Thymus (tissue), 11 donors: ENCODE results near the gene LARGE1. TPM values are rescaled to one million over a fixed set of nuclear protein-coding genes. Genes with fewer than 3 reads are reported as not detected.
"Not testable (repeated sequence)": the region's sequence is repeated elsewhere in the genome, so short reads cannot be mapped to it uniquely, and the experiment has no call there.

ENCODE experiments used
- DNase-seq, 9 donors: peaks; one replicate each; pipeline ENCODE4 v3.0.0-alpha.2; 2013; ENCODE audit warnings: low spot score in 9 of 9, low read depth in 6 of 9, missing footprints in 1 of 9
- H3K27ac ChIP-seq, 2 donors: one replicate each; pipeline ENCODE4 v1.5.1; 2013; ENCODE audit warnings: control low read depth in 1 of 2, low read depth in 1 of 2, low read length in 1 of 2, mild to moderate bottlenecking in 1 of 2, moderate library complexity in 1 of 2
- H3K27me3 ChIP-seq, 2 donors: one replicate each; pipeline ENCODE4 v1.5.1; 2013; ENCODE audit warnings: low read length in 1 of 2; ENCODE audit not compliant: control insufficient read depth in 2 of 2, insufficient read depth in 1 of 2
- H3K36me3 ChIP-seq, 2 donors: one replicate each; pipeline ENCODE4 v1.5.1; 2013; ENCODE audit warnings: low read length in 1 of 2, mild to moderate bottlenecking in 1 of 2, moderate library complexity in 1 of 2; ENCODE audit not compliant: control insufficient read depth in 2 of 2, insufficient read depth in 2 of 2
- H3K4me1 ChIP-seq, 2 donors: one replicate each; pipeline ENCODE4 v1.5.1; 2013; ENCODE audit warnings: low read length in 2 of 2; ENCODE audit not compliant: control insufficient read depth in 2 of 2, insufficient read depth in 2 of 2
- H3K4me3 ChIP-seq, 2 donors: one replicate each; pipeline ENCODE4 v1.5.1; 2013; ENCODE audit warnings: low read length in 2 of 2, control low read depth in 1 of 2, mild to moderate bottlenecking in 1 of 2
- H3K9me3 ChIP-seq, 2 donors: one replicate each; pipeline ENCODE4 v1.5.1; 2013; ENCODE audit warnings: low read length in 1 of 2, mild to moderate bottlenecking in 1 of 2; ENCODE audit not compliant: control insufficient read depth in 2 of 2, insufficient read depth in 1 of 2
- WGBS: extraction: QIAGEN DNeasy Blood & Tissue Kit; methylation state at CpG from one replicate; pipeline ENCODE4 v1.1.7; 2013; 5-methylcytosine and 5-hydroxymethylcytosine counted together
- polyA plus RNA-seq: library from polyadenylated mRNA; stranded (reverse); fragments of 200-250 nt; gene quantifications from one replicate; pipeline ENCODE4 v1.2.3, GENCODE V29; 2013
- total RNA-seq: library from RNA; stranded (reverse); fragments of 120-200 nt; gene quantifications from one replicate; pipeline ENCODE4 v1.2.4, GENCODE V29; 2013
- donor health status: healthy.

LARGE1 gene
- total and polyA plus RNA-seq, 2 donors, result 1.8 to 3.1 TPM

DNA sequence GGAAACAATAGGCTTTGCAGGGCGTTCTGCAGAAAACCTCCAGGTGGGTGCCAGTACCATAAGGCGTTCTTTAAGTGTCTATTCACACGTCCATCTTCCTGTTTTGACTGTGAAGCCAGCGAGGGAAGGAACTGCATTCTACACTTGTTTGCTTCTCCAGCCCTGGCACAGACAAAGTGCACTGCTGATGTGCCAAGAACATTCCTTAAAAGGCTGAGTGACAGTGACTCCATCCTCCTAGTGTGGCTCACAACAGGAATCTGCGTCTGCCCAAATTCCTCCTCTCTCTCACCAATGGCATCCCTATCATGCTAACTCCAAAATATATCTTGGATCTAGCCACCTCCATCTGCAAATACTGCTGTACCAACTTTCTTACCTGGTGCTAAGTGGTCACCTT lies 454.7 kb downstream of the LARGE1 start:
- Histone ChIP-seq H3K27ac (no peak overlapping the region), H3K4me1 (no peaks in the 10 kb centered on the region), H3K4me3 (no peak overlapping the region), H3K9me3 (no peaks in the 10 kb centered on the region), H3K36me3 (no peaks in the 10 kb centered on the region), H3K27me3 (no peaks in the 10 kb centered on the region)
- WGBS, result 52% methylated on average over 5 of the region's 5 CpGs
- DNase-seq, result no peak

DNA sequence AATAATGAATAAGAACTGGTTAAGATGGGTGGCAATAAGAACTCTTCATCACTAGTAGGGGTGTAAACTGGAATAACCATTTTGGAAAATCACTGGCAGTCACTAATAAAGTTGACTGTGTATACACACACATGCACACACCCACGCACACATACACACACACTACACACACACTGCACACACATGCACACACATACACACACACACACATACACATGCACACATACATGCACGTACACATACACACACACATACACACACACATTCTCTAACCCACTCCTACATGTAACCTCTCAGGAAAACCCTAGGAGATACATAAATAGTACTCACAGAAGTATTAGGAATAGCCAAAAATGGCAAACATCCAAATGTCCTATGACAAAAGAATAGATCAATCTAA lies 455.6 kb downstream of the LARGE1 start:
- no peaks in the 10 kb centered on the region for H3K36me3 ChIP-seq
- H3K27me3 ChIP-seq, result no peaks in the 10 kb centered on the region
- H3K4me3 ChIP-seq, result no peak overlapping the region
- no peak overlapping the region for H3K27ac ChIP-seq
- H3K4me1 ChIP-seq, result no peaks in the 10 kb centered on the region
- no peak for DNase-seq
- no peaks in the 10 kb centered on the region for H3K9me3 ChIP-seq
- 97% methylated on average over 2 of the region's 2 CpGs for WGBS

DNA sequence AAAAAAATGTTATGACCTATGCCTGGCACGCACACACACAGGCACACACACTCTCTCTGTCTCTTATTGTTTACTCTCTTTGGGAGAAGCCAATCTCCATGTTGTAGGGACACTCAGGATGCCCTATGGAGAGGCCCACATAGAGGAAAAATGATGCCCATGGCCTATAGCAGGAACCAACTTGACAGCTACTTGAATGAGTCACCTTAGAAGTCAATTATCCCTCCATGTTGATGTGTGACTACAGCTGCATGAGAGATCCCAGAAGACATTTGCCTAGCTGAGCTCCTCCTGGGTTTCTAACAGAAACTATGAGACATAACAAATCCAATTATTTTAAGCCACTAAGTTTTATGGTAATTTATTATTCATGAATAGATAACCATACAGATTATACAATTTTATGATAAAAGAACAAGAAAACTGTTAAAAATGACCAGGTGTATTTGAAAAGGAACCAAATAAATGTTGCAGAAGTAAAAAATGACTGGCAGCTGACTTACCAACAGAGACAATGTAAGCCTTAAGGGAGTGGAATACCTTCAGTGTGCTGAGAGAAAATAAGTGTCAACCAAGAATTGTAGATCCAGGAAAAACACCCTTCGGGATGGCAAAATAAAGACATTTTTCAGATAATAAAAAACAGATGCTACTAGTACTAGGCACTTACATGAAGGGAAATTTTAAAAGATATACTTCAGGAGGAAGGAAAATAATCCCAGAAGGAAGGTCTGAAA lies 458.4 kb downstream of the LARGE1 start:
- DNase-seq, result no peak
- Histone ChIP-seq H3K4me3 (no peak overlapping the region), H3K27me3 (no peaks in the 10 kb centered on the region), H3K27ac (no peak overlapping the region), H3K9me3 (no peaks in the 10 kb centered on the region), H3K36me3 (no peaks in the 10 kb centered on the region), H3K4me1 (no peaks in the 10 kb centered on the region)
- WGBS, result 98% methylated on average over 2 of the region's 2 CpGs

DNA sequence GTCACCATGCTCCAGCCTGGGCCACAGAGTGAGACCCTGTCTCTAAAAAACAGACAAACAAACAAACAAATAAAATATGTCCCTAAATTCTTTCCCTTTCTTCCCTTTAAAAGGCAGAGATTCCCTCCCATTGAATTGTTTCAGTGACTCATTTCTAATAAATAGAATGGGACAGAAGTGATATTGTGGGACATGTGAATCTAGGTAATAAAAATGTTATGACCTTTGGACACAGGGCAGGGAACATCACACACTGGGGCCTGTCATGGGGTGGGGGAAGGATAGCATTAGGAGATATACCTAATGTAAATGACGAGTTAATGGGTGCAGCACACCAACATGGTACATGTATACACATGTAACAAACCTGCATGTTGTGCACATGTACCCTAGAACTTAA lies 459.0 kb downstream of the LARGE1 start:
- not testable (repeated sequence) for H3K27me3 ChIP-seq, H3K27ac ChIP-seq
- 95% methylated on average over 1 of the region's 1 CpG for WGBS

DNA sequence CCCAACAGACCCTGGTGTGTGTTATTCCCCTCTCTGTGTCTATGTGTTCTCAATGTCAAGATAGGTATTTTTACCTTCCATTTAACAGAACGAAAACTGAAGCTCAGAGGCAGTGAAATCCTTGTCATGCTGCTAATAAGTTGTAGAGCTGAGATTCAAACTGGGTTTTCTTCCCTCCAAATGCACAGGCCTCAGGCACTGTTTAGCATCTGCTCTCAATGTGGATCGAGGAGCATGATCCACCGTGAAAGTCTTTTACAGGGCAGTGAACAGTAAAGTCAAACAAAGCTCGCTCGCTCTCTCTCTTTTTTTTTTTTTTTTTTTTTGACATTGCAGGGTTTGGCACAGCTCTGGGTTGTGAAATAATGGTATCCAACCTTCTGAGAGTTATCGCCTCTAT lies 461.1 kb downstream of the LARGE1 start:
- Histone ChIP-seq H3K4me3 (no peak overlapping the region), H3K27me3 (no peaks in the 10 kb centered on the region), H3K4me1 (no peaks in the 10 kb centered on the region), H3K36me3 (no peaks in the 10 kb centered on the region), H3K27ac (no peak overlapping the region), H3K9me3 (no peaks in the 10 kb centered on the region)
- 96% methylated on average over 6 of the region's 6 CpGs for WGBS
- no peak for DNase-seq

More for the DNA sequence above, 459.0 kb downstream of the LARGE1 start:
- DNase-seq, H3K9me3 ChIP-seq, H3K4me3 ChIP-seq, H3K36me3 ChIP-seq, H3K4me1 ChIP-seq: not testable (repeated sequence)

DNA sequence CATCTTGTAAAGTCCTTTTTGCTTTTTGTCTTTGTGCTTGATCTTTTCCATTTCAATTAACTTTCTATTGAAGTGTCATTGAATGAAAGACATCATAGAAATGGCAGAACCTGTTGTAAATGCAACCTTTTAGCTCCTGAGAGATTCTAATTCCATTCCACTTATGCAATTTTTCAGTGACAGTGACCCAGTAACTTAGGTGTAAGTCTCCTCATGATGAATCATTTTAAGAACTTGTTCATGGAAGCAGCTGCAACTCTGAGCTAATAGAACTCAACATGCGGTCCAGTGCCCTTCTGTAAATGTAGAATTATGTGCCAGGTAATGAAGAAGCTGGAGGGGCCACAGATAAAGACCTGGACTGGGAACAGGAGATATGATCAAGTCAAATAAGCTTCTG lies 463.8 kb downstream of the LARGE1 start:
- Histone ChIP-seq H3K27ac (no peak overlapping the region), H3K36me3 (no peaks in the 10 kb centered on the region), H3K4me1 (no peaks in the 10 kb centered on the region), H3K9me3 (no peaks in the 10 kb centered on the region), H3K4me3 (no peak overlapping the region), H3K27me3 (no peaks in the 10 kb centered on the region)
- no peak for DNase-seq
- 97% methylated on average over 1 of the region's 1 CpG for WGBS

DNA sequence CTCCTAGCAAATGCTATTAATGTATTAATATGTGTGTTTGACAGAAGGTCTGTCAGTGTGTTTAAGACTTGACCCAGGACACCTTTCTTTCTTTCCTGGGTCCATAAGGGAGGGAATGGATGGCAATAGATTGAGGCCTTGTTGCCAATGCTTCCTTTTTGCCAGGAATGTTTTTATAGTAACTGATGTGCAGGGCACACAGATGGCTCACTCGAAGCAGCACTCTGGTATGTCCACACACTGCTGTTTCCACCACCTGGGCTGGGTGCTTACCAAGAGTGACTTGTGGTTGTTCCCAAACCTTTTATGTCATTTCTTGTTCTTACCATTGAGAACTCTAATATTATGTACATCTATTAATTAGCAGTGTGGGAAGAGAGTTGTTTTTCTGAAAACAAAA lies 465.2 kb downstream of the LARGE1 start:
- H3K27me3 ChIP-seq, result no peaks in the 10 kb centered on the region
- H3K9me3 ChIP-seq, result no peaks in the 10 kb centered on the region
- no peaks in the 10 kb centered on the region for H3K4me1 ChIP-seq
- no peak overlapping the region for H3K4me3 ChIP-seq
- no peaks in the 10 kb centered on the region for H3K36me3 ChIP-seq
- H3K27ac ChIP-seq, result no peak overlapping the region
- 83% methylated on average over 1 of the region's 1 CpG for WGBS
- no peak for DNase-seq

DNA sequence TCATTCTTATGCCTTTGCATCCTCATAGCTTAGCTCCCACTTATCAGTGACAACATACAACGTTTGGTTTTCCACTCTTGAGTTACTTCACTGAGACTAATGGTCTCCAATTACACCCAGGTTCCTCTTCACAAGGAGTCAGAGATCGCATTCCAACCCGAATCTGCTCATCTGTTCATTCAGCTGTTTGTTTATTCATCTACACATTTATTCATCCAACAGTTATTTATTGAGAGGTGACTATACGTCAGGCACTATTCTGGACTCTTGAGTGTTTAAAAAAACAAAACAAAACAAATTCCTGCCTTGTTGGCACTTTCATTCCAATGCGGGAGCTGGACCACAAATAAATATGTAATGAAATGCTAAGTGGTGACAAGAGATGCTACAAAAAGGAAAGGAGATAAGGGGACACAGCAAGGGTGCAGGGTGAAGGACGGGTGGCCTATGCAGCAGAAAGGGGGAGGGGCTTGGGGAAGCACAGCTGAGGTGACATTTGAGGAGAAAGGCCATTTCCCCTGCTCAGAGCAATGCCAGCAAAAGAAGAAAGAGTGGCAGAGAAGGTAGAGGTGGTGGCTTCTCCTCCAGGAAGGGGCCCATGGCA lies 468.3 kb downstream of the LARGE1 start:
- Histone ChIP-seq H3K9me3 (no peaks in the 10 kb centered on the region), H3K27ac (no peak overlapping the region), H3K27me3 (no peaks in the 10 kb centered on the region), H3K36me3 (no peaks in the 10 kb centered on the region), H3K4me1 (no peaks in the 10 kb centered on the region), H3K4me3 (no peak overlapping the region)
- DNase-seq, result no peak
- 88% methylated on average over 6 of the region's 6 CpGs for WGBS

DNA sequence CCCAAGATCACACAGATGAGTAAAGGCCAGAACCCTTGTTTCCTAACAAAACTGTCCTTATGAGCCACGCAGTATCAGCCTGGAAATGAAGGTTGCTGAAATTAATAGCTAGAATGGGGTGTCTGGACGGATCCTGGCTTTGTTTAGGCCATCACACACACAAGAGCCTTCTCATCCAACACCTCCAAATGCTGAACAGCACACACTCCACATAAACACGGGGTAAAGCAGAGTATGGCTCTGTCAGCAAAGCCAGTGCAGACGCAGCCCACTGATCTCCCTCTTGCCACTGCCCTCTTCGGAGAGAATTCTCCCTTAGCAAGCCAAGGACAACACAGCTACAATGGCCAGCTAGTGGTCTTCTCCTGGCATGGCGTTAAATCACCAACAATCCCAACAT lies 469.5 kb downstream of the LARGE1 start:
- H3K27ac ChIP-seq, result no peak overlapping the region
- WGBS, result 73% methylated on average over 6 of the region's 6 CpGs
- no peaks in the 10 kb centered on the region for H3K9me3 ChIP-seq
- DNase-seq, result no peak
- H3K27me3 ChIP-seq, result no peaks in the 10 kb centered on the region
- H3K4me3 ChIP-seq, result no peak overlapping the region
- no peaks in the 10 kb centered on the region for H3K36me3 ChIP-seq
- no peaks in the 10 kb centered on the region for H3K4me1 ChIP-seq
